Epithelial cell of esophagus (primary cell): ENCODE measurements around the gene HOXA9.

Experiments used
- DNase-seq: peaks from one replicate; pipeline ENCODE4 v3.0.0; 2010; ENCODE audit warnings: low read depth
- H3K4me3 ChIP-seq: 2 replicates; pipeline ENCODE4 v1.5.1; 2011; ENCODE audit warnings: mild to moderate bottlenecking, low read length, control low read depth
- CTCF ChIP-seq: IDR thresholded peaks from 2 replicates; pipeline ENCODE4 v1.5.1; 2011; ENCODE audit warnings: low read depth, mild to moderate bottlenecking, low read length, control low read depth, inconsistent platforms; ENCODE audit not compliant: insufficient read depth; ENCODE audit errors: missing control alignments

The HOXA9 gene

DNA sequence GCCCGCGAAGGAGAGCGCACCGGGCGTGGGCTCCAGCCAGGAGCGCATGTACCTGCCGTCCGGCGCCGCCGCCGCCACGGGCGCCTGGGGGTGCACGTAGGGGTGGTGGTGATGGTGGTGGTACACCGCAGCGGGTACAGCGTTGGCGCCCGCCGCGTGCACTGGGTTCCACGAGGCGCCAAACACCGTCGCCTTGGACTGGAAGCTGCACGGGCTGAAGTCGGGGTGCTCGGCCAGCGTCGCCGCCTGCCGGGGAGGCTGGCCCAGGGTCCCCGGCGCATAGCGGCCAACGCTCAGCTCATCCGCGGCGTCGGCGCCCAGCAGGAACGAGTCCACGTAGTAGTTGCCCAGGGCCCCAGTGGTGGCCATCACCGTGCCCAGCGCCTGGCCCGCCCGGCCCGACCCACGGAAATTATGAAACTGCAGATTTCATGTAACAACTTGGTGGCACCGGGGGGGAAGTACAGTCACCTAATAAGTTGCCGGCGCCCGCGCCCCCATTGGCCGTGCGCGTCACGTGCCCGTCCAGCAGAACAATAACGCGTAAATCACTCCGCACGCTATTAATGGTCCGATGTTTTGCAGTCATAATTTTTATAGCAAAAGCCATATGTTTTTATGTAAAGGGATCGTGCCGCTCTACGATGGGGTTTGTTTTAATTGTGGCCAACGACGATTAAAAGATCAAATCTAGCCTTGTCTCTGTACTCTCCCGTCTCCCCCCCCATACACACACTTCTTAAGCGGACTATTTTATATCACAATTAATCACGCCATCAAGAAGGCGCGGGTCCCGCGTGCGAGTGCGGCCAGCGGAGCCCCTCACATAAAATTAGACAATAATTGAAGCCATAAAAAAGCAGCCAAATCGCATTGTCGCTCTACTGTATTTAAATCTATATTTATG lies at the start of gene HOXA9:
TSS of gene HOXA9 (minus strand) at position 449 of the 907 bp plus-strand sequence. CDS start at position 369, 80 bp downstream.
- TF ChIP-seq CTCF, result no peak
- H3K4me3 ChIP-seq, result no peak within 1 kb of the TSS
- DNase-seq, result peak; percentile 53

- no peak for TF ChIP-seq CTCF
Observed at GRCh38 chr7:27214239-27214950, 49.1 kb upstream of the HOXA9 start.

GRCh38 chr7:27213433-27214238 lies 48.3 kb upstream of the HOXA9 start:
- no peak overlapping the region for H3K4me3 ChIP-seq
- TF ChIP-seq CTCF, result no peak
- no peak for DNase-seq

More at GRCh38 chr7:27214239-27214950, 49.1 kb upstream of the HOXA9 start:
- H3K4me3 ChIP-seq, result no peak overlapping the region
- DNase-seq, result no peak

DNA sequence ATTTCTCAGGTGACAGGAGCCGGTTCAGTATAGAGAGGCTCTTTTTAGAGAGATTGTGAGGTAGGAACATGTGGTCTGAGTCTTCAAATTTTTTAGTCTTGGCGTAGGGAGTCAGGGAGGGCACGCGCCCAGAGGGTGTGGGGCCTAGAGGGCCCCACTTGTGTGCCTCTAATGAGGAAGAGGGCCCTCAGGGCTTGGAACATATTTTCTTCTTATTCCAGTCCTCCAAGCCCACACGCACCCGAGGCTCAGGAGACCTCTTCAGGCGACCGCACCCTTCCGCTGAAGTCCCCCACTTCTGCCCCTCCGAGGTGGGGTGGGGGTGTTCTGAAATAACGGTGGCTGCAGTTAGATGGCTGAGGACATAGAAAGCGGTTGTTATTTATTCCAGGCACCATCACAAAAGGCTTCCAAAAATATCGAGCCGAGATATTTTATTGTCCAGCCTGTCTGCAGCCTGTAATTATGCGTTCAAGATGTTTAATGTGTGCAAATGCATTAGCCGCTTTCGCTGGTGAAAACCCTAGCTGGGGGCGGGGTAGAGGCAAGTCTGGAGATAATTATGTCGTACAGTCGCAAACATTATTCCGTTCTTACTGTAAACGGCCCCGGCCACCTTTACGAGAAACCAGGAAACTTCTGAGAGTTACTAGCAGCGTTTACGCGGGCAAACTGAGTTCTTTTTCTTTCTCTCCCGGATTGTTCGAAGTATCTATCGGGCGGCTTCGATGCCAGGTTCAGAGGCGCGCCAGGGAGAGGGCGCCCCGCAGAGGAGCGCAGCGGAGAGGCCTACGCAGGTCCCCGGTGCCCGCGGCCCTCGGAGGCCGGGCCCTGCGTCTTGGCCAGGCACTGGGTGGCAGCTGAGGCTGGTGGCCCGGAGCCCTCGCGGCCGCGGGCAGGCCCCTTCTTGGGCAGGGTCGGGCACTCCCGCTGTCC lies 47.4 kb upstream of the HOXA9 start:
- no peak for TF ChIP-seq CTCF
- no peak for DNase-seq
- H3K4me3 ChIP-seq, result no peak overlapping the region

DNA sequence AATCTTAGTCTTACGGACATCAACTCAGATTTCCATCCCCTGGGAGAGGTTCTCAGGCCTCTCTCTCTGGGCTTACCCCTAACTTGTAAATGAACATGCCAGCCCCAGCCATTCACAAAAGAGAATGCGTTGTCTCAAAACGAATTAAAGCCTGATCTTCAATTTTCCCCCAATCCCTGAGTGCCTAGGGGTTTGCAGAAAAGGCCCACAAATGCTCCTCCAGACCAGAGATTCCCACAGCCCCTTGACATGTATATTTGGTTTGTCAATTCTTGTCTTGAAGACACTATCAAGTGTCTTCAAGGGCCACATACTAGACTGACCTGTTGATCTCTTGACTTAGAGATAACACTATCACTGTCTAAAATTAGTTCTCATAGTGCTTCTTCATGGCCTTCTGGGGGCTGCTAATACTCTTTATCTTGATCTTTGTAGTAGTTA lies 46.4 kb upstream of the HOXA9 start:
- no peak for DNase-seq
- no peak overlapping the region for H3K4me3 ChIP-seq
- TF ChIP-seq CTCF, result no peak

DNA sequence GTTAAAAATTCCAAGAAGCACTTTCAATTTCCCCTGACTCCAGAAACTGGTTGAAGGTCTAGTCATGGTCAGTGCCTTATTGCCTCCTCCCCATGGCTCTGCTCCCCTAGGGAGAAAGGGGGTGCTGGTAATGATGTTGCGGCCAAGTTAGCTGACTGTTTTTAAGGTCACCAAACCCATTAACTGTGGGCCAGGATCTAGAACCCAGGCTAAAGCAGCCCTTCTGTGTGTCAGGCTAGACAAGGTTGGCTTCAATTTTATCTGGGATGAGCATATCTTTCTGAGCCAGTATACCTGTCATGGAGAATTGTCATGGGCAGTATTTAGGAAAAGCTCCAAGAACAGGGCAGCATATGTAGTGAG lies 45.7 kb upstream of the HOXA9 start:
- H3K4me3 ChIP-seq, result no peak overlapping the region
- no peak for DNase-seq
- TF ChIP-seq CTCF, result no peak
